ENCODE measurements around the gene KLK10.
A peak's percentile ranks its signal among the peaks of the same experiment; 100 is the strongest.

KLK10 gene

DNA sequence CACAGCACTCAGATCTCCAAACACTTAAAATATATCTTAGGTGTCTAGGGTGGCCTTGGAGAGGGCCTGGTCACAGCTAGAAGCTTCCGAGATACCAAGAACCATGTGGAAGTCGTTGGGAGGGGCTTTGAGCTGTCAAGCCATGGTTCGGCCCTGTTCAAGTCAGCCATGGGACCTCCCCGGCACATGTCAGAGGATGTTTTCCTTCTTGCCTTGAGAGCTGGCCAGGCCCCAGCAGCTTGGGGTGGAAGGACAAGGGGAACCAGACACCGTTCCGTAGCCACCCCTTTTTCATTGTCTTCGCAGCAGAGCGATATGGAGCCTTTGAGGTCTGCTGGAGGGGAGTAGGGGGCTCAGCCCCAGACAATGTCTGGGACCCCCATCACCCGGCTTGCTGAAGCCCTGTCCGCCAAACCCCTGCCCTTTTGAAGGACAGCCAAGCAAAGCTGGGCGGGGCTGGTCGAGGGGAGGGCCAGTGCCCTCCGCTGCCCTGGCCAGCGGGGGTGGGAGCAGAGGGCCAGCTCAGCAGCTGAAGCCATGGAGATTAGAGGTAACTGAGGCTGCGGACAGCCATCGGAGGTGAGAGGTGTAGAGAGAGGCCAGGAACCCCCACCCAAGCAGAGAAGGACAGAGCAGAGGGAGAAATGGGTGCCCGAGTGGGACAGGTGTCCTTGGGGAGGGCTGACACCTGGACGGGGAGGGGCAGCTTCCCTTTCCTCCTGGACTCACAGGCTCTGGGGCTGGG, 6.5 kb upstream of the KLK10 start:
- DNase-seq (ENCODE audit: low spot score): no peak

DNA sequence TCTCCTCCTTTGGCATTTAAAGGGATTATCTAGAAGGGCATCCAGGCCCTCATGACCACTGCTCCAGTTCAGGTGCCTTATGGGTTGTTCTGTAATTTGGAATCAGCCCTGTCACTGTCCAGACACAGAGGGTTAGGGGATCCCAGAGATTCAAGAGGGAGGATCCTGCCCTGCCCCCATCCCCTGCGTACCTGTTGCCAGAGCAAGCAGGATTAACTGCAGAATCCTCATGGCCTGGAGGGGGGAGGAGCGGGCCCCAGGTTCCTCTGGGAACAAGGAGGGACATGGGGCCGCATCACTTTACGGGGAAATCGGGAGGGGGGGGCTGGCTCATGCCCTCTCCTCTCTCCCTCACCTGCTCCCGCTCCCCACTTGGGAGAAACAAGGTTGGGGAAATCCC, 5.9 kb upstream of the KLK10 start:
- DNase-seq (ENCODE audit: low spot score): no peak

DNA sequence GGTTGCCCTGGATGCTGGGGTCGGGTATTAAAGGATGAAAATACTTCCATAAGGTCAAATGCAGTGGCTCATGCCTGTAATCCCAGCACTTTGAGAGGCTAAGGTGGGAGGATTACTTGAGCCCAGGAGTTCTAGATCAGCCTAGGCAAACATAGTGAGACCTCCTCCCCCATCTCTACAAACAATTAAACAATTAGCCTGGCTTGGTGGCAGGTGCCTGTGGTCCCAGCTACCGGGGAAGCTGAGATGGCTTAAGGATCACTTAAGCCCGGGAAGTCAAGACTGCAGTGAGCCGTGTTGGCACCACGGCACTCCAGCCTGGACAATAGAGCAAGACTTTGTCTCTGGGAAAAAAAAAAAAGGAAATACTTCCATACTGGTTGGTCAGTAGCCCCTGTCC, 5.4 kb upstream of the KLK10 start:
- no peak for DNase-seq (ENCODE audit: low spot score)

DNA sequence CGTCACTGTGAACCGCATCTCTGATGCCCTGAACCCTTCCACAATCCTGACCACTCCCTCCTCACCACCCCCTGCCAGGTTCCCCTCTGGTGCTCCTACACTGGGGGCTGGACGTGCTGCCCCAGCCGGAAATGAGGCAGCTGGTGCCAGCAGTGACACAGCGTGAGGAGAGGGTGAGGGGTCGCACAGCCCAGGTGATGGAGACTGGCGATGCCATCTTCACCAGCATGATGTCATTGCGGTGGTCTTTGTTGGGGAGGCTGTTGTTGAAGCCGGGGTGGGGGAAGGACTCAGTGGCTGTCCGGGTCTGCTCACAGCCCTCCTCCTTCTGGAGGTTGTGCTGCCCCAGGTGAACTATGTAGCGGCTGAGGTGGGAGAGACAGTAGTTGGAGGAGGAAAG, 4.4 kb upstream of the KLK10 start:
- no peak for DNase-seq (ENCODE audit: low spot score)

DNA sequence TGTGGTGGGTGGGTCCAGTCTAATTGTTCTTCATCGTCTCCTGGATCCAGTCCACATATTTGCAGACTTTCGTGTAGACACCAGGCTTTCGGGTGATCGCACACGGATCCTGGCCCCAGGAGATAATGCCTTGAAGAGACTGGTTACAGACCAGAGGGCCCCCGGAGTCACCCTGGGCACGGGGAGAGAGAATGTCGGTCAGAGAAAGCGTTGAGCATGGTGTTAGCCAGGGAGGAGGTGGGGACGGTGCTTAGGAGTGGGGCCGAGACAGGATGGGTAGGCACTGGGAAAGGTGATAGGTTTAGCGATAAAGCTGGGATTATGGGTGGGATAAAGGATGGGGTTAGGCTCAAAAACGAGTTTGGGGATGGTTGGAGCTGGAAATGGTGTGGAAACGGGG, 3.0 kb upstream of the KLK10 start:
- DNase-seq (ENCODE audit: low spot score): no peak

DNA sequence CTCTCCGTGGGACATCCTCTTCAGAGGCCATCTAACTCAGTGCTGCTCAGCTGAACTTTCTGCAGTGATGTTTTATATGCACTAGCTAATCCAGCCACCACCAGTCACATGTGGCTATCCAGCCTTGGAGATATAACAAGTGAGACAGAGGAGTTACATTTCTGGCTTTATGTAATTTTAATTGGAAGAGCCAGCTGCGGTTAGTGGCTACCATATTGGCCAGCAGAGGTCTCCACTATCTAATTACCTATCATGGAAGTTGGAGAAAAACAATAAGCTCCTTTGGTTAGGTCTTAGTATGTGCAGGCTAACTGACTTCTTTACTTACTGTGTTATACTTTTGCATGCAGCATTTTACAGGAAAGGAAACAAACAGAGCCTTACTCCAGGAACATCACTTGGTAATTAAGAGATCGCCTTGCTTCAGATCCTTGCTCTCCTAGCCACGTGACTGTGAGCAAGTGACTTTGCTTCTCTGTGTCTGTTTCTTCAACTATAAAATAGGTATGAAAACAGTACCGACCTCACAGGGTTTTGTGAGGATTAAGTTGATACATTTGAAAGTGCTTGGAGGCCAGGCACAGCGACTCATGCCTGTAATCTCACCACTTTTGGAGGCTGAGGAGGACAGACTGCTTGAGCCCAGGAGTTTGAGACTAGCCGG, 1.6 kb upstream of the KLK10 start:
- DNase-seq (ENCODE audit: low spot score): peak; percentile 66

DNA sequence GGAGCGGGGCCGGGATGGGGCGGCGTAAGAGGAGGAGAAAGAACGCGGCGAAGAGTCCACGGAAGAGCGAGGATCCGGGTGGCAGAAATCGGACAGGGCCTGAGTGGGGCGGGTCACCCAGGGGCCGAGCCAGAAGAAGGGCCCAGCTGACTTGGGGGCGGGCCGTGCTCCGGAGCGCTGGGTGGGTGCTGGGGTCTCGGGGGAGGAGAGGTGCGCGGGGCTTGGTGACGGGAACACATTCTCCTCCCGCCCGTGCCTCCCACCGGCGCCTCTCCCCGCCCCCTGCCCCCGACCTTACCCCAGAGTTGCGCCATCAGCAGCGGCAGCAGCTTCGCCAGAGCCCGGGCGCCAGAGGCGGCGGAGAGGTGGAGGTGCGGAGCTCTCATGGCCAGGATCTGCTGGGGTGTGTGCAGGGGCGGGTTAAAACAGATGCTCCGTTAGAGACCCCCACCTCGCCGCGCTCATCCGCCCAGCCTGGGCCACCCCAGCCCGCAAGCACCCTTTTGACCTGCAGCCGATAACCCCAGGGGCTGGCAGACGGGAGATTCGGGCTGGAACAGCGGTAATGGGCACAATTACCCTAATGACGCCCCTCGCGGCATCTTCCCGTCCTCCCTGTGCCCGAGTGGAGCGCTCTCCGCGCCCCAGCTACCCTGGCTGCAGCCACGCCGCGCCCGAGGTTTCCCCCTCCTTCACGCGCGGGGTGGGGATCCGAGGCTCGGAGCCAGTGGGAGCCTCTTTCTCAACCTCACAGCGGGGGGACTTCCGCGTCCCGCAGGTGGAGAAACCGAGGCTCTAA, 565 bp downstream of the KLK10 start:
- peak; percentile 64 for DNase-seq (ENCODE audit: low spot score)

DNA sequence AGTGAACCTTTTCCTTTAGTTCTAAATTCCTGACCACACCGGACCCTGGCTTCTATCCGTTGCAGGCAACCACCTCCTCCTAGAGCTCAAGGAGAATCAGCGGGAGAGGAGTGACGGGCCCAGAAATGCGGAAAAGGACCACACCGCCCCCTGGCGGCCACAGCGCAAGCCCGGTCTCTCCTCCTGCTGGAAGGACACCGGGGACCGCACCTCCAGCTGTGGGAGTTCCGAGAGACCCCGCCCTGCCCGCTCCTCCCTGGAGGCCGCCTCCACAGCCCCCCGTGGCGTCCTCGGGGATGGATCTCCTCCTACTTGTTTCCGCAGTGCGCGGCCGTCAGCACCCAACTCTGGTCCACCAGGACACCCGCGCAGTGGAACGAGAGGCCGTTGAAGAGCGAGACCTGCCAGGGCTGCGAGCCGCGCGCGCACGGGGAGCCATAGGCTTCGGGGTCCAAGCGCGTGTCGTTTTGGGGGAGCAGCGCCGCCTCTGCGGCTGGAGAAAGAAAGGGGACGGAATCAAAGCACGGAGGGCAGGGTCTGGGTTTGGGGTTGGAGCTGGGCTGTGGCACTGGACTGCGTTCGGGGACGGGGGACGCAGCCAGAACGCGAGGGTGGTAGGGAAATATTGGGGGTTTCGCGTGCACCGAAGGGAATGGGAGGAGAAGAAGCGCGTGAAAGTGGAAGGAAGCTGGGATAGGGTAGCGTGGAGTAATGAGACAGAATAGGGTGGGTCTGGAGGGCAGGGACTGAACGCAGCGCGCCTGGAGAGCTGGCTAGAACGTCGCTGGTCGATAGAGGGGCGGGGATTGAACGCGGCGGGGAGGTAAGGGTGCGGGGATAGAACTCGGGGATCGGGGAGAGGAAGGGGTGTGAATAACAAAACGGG, 2.5 kb downstream of the KLK10 start:
- DNase-seq (ENCODE audit: low spot score): peak; percentile 96

DNA sequence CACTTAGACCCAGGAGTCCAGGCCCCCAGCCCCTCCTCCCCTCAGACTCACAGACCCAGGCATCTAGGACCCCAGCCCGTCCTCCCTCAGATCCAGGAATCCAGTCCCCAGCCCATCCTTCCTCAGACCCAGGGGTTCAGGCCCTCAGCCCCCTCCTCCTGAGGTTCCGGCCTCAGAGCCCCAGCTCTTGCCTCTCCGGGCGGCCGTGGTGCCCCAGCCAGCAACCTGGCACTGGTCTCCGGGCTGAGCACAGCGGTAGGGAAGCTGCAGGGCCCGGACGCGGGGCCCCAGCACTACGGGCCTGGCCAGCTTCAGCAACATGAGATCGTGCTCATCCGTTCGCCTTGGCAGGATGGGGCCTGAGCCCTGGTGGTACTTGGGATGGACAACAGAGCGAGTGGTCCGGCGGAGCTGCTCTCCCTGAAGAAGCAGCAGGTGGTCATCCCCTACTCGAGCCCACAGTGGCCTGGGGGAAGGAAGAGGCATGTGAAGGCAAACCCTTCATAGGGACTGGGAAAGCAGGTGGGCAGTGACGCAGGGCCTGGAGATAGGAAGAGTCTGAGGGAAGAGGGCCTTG, 3.7 kb downstream of the KLK10 start:
- no peak for DNase-seq (ENCODE audit: low spot score)

DNA sequence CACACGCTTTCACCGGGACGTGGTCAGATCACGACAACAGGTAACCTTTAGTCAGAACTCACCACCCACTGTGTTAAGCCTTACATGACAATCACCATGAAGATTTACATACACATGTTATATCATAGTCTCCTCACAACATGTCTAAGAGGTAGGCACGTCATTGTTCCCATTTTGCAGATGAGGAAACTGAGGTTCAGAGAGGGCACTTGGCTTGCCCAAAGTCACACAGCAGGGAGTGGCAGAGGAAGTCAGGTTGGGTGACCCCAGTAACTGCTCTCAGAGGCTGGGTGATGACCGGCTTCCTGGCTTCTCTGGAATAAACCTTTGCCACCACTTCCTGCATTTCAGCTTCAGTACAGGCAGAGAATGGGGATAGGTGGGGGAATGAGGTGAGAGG, 5.3 kb downstream of the KLK10 start:
- no peak for DNase-seq (ENCODE audit: low spot score)

DNA sequence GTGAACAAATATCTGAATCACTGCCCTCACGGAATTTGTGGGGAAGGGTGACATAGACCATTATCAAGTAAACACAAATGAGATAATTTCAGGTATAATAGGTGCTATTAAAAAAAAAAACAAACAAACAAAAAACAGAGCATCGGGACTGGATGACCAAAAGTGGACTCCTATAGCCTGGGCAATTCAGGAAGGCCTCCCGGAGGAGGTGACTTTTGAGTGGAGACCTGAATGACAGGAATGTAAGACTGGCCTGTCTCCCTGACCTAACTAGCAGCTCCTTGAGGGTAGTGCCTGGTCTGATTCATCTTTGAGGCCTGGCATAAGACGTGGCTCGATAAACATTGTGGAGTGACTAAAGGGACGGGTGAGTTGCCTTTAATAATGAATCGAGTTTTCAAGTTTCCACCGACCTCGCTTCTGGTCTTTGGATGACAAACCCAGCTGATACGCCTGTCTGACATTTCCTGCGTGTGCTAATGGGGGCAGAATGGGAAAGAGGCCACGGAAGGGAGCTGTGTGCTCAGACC, 6.8 kb downstream of the KLK10 start:
- DNase-seq (ENCODE audit: low spot score): no peak

DNA sequence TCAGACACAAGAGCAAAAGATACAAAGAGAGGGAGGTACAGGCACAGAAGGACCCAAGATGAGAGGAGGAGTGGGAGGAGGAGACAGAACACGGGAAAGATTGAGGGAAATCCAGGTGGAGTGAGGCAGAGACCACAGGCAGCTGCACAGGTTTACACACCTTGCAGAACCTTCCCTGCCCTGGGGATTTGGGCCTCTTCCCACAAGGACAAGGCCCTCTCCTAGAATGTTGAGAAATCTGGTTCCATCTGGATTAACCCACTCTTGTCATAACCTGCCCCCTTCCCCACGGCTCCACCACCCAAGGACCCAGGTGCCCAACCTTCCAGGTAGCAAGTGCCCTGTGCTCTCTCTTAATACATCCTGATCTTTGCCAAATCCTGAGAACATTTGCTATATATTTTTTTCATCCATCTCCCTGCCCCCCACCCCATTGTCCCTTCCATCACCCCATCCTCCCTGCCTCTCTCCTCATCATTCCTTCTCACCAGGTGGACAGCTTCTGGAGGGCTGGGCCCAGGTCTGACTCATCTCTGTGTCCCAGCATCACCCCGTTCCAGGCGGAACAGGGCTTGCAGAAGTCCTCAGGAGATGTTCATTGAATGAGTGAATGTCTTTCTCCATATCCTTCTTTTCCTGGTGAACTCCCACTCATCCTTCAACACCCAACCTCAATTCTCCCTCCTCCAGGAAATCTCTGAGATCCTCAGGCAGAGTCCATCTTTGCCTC, 9.3 kb downstream of the KLK10 start:
- DNase-seq (ENCODE audit: low spot score): no peak

DNA sequence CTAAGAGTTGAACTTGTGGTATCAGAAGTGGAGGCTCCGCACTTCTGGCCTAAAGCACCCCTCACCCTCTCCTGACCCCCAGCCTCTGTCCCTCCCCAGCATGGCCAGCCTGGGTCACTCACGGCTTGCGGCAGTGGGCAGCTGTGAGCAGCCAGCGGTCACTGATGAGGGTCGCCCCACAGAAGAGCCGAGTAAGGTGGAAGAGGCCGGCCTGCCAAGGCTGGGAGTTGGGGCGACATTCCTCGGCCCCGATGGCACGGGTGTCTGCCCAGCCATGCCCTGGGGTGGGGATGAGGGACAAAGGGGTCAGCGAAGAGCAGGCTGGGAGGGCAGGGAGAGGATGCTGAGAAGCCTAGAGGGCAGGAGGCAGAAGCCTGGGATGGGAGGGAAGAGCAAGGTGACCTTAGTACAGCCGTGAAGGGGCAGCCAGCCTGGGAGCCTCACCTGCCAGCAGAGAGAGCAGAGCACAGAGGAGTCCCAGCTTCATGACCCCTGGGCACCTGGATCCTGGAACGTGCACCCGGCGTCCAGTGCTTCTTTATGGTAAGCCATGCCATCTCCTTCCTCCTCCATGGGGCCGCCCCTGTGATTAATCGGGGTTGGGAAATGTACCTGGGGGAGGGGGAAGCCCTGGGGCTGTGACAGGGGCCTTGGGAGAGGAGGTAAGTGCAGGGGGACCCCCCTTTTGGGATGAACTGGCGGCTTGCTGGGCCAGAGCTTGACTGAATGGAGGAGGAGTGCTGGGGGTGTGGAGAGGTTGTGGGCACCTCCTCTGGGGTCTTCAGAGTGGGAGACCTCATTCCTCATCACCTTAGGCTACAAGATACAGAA, 10.2 kb downstream of the KLK10 start:
- no peak for DNase-seq (ENCODE audit: low spot score)

DNA sequence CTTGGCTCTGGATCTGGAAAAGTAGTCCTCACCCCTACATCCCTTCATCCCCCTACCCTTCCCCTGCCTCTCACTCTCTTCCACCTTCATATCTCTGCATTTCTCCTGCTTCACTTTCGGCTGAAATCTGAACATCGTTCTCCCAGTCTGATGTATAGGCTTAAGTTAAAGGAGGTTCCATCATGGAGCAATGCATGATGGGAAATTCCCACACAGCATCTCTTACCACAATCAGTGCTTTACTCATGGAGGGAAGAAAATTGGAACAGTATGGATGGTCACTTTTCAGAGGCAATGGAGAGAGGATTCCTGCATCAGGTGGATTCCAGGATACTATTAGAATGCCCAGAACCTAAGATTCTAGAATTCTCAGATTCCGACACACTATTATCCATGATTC, 12.0 kb downstream of the KLK10 start:
- no peak for DNase-seq (ENCODE audit: low spot score)

DNA sequence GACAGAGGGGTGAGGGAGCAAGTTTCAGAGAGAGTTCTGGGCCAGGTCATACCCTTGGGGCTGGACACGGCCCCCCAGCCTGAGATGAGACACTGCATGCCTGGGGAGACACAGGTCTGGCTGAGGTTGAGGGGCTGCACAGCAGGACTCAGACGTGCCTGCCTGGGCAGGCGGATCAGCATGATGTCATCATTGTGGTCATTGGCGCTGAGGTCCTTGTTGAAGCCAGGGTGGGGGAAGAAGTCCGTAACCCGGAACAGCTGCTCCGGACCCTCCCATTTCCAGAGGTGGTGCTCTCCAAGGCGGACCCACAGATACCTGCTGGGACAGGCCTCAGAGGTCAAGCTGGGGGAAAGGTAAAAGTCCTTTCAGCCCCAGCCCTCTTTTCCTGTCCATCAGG, 13.1 kb downstream of the KLK10 start:
- no peak for DNase-seq (ENCODE audit: low spot score)

DNA sequence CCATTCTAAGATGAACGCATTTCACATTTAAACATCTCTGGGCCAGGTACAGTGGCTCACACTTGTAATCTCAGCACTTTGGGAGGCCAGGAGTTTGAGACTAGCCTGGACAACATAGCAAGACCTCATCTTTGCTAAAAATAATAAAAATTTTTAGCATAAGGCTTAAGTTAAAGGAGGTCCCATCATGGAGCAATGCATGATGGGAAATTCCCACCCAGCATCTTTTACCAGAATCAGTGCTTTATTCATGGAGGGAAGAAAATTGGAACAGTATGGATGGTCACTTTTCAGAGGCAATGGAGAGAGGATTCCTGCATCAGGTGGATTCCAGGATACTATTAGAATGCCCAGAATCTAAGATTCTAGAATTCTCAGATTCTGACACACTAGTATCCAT, 14.3 kb downstream of the KLK10 start:
- DNase-seq (ENCODE audit: low spot score): no peak

DNA sequence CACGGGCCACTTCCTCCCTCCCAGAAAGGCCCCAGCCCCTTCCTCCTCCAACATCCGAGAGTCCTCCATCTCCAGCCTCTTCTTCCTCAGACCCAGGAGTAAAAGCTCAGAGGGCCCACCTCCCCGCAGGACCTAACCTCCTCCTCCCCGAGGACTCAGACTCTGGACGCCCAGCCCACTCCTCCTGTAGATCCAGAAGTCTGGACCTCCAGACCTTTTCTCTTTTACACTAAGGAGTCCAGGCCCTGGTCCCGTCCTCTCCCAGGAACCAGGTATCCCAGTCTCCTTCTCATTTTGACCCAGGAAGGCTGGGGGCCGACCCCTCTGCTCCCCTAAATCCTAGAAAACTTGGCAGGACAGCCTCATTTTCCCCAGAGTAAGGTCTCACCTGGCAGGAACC, 16.2 kb downstream of the KLK10 start:
- DNase-seq (ENCODE audit: low spot score): no peak

DNA sequence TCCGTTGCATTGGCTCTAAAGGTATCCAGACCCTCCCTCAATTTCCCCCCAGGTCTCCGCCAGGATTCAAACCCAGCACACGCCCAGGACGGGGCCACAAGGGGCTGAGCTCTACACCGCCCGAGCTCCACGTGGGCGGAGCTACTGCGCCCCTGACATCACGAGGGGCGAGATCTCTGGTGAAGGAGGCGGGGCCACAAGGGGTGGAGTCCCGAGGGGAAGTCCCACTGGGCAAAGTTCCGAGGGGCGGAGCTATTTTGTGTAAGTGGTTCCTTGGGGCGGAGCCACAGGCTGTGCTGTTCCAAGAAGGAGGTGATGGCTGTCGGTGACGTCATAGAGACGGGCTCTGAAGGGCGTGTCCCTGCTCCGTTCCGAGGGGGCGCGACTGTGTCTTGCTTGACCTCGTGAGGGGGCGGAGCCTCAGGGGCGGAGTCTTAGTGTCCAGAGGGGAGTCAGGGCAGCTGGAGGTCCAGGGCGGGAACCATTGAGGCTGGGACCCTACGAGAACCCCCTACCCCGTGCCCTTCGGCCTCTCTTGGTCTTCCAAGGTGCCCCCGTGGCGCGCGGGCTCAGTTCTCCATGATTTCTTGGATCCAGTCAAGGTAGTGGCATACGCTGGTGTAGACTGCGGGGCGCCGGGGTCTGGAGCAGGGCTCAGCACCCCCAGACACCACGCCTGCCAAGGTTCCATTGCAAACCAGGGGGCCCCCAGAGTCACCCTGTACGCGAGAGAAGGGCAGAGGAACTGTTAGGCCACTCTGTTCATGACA, 16.8 kb downstream of the KLK10 start:
- no peak for DNase-seq (ENCODE audit: low spot score)

DNA sequence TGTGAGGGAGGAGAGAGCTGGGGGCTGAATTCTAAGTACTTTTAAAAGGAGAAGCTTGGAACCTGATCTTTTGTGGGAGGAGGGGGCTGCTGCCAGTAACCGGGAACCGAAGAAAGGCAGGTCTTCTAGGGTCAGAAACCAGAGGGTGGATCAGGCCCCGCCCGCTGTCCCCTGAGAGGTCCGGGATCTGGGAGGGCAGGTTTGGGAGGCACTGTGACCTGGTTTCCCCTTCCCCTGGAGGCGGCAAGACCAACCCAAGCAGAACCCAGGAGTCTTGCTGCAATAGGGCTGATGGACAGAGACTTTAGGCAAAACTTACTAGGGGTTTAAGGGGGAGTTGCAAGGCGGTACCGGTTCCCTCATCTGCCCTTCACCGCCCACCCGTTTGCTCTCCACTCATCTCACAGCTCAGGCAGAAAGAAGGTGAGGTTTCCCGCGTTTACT, 17.4 kb downstream of the KLK10 start:
- DNase-seq (ENCODE audit: low spot score): no peak
